H9 (cell line): ENCODE data around the gene DCAF17. TPM values are rescaled to one million over a fixed set of nuclear protein-coding genes. Genes with fewer than 3 reads are reported as not detected.

Experiments used
- DNase-seq: peaks from one replicate; pipeline ENCODE4 v3.0.0-alpha.2; 2017
- H2AFZ ChIP-seq: one replicate; pipeline ENCODE4 v1.6.1; 2013; ENCODE audit warnings: mild to moderate bottlenecking, low read length, control low read depth, moderate library complexity
- H2AK5ac ChIP-seq: 2 replicates; pipeline ENCODE4 v1.6.1; 2013; ENCODE audit warnings: low read length, control low read depth, mixed read lengths; ENCODE audit not compliant: insufficient read length
- H2BK120ac ChIP-seq: one replicate; pipeline ENCODE4 v1.6.1; 2013; ENCODE audit warnings: low read depth, mild to moderate bottlenecking, low read length, control low read depth, inconsistent platforms; ENCODE audit not compliant: poor library complexity, severe bottlenecking
- H2BK12ac ChIP-seq: 2 replicates; pipeline ENCODE4 v1.6.1; 2013; ENCODE audit warnings: low read length, control low read depth, mixed read lengths, low read depth; ENCODE audit not compliant: insufficient read length
- H2BK15ac ChIP-seq: 2 replicates; pipeline ENCODE4 v1.6.1; 2013; ENCODE audit warnings: low read depth, low read length, control low read depth
- H2BK20ac ChIP-seq: one replicate; pipeline ENCODE4 v1.6.1; 2013; ENCODE audit warnings: low read depth, mild to moderate bottlenecking, low read length, control low read depth, inconsistent platforms; ENCODE audit not compliant: poor library complexity, severe bottlenecking
- H2BK5ac ChIP-seq: 2 replicates; pipeline ENCODE4 v1.6.1; 2013; ENCODE audit warnings: low read length, control low read depth, mixed read lengths; ENCODE audit not compliant: insufficient read length
- H3K14ac ChIP-seq: 2 replicates; pipeline ENCODE4 v1.6.1; 2013; ENCODE audit warnings: low read length, control low read depth; ENCODE audit not compliant: insufficient read depth
- H3K18ac ChIP-seq: 2 replicates; pipeline ENCODE4 v1.6.1; 2013; ENCODE audit warnings: low read depth, mild to moderate bottlenecking, mixed read lengths, low read length, control low read depth; ENCODE audit not compliant: insufficient read length
- H3K23ac ChIP-seq: 2 replicates; pipeline ENCODE4 v1.6.1; 2013; ENCODE audit warnings: low read length, control low read depth, mixed read lengths, low read depth; ENCODE audit not compliant: insufficient read length
- H3K23me2 ChIP-seq: 2 replicates; pipeline ENCODE4 v1.6.1; 2013; ENCODE audit warnings: low read depth, mild to moderate bottlenecking, mixed read lengths, low read length, control low read depth; ENCODE audit not compliant: insufficient read length, poor library complexity, severe bottlenecking
- H3K27ac ChIP-seq: 2 replicates; pipeline ENCODE4 v1.5.1; 2013; ENCODE audit warnings: low read length, control low read depth, mixed read lengths, low read depth; ENCODE audit not compliant: insufficient read length
- H3K27me3 ChIP-seq: 2 replicates; pipeline ENCODE4 v1.6.1; 2013; ENCODE audit warnings: low read length, control low read depth, inconsistent platforms; ENCODE audit not compliant: insufficient read depth
- H3K4ac ChIP-seq: 2 replicates; pipeline ENCODE4 v1.6.1; 2013; ENCODE audit warnings: low read depth, mild to moderate bottlenecking, control low read depth, inconsistent platforms, low read length, moderate library complexity
- H3K4me1 ChIP-seq: 2 replicates; pipeline ENCODE4 v1.6.1; 2013; ENCODE audit warnings: low read length, control low read depth, inconsistent platforms; ENCODE audit not compliant: insufficient read depth
- H3K4me2 ChIP-seq: 2 replicates; pipeline ENCODE4 v1.6.1; 2013; ENCODE audit warnings: low read length, control low read depth, mixed read lengths; ENCODE audit not compliant: insufficient read length, insufficient read depth
- H3K56ac ChIP-seq: 2 replicates; pipeline ENCODE4 v1.6.1; 2013; ENCODE audit warnings: low read depth, mild to moderate bottlenecking, mixed read lengths, low read length, control low read depth; ENCODE audit not compliant: insufficient read length
- H3K79me1 ChIP-seq: 2 replicates; pipeline ENCODE4 v1.6.1; 2013; ENCODE audit warnings: low read depth, mild to moderate bottlenecking, moderate library complexity, low read length, control low read depth, inconsistent platforms; ENCODE audit not compliant: insufficient read depth, poor library complexity, severe bottlenecking
- H3K79me2 ChIP-seq: 2 replicates; pipeline ENCODE4 v1.6.1; 2013; ENCODE audit warnings: low read length, control low read depth, inconsistent platforms; ENCODE audit not compliant: insufficient read depth
- H3K9ac ChIP-seq: 2 replicates; pipeline ENCODE4 v1.6.1; 2013; ENCODE audit warnings: low read length, control low read depth, mixed read lengths; ENCODE audit not compliant: insufficient read length; ENCODE audit errors: extremely low read depth
- H3K9me3 ChIP-seq: one replicate; pipeline ENCODE4 v1.6.1; 2013; ENCODE audit warnings: low read depth, low read length, inconsistent platforms; ENCODE audit not compliant: control insufficient read depth
- H3T11ph ChIP-seq: one replicate; pipeline ENCODE4 v1.6.1; 2013; ENCODE audit warnings: mild to moderate bottlenecking, low read length, control low read depth, inconsistent platforms
- H4K20me1 ChIP-seq: one replicate; pipeline ENCODE4 v1.6.1; 2013; ENCODE audit not compliant: control insufficient read depth, insufficient read length, insufficient read depth
- H4K5ac ChIP-seq: 2 replicates; pipeline ENCODE4 v1.6.1; 2013; ENCODE audit warnings: low read depth, mild to moderate bottlenecking, mixed read lengths, low read length, control low read depth; ENCODE audit not compliant: insufficient read length
- H4K8ac ChIP-seq: replicated peaks from 2 replicates; pipeline ENCODE4 v1.6.1; 2013; ENCODE audit warnings: low read length, control low read depth, mixed read lengths, low read depth; ENCODE audit not compliant: insufficient read length
- H4K91ac ChIP-seq: 2 replicates; pipeline ENCODE4 v1.6.1; 2013; ENCODE audit warnings: low read depth, mild to moderate bottlenecking, moderate library complexity, mixed read lengths, low read length, control low read depth; ENCODE audit not compliant: insufficient read length
- H3K27ac Mint-ChIP-seq, 3 experiments: 2 replicates in 2 of 3; 3 replicates in 1 of 3; pipeline ENCODE4 v1.8.0; 2020 to 2021; ENCODE audit warnings: mixed read lengths in 3 of 3, mild to moderate bottlenecking in 1 of 3, moderate library complexity in 1 of 3
- H3K27me3 Mint-ChIP-seq: 2 replicates; pipeline ENCODE4 v1.8.0; 2021; ENCODE audit warnings: low read depth, mild to moderate bottlenecking, moderate library complexity, mixed read lengths
- H3K36me3 Mint-ChIP-seq, 3 experiments: 2 replicates in 2 of 3; 3 replicates in 1 of 3; pipeline ENCODE4 v1.8.0; 2020 to 2021; ENCODE audit warnings: low read depth in 3 of 3, mixed read lengths in 3 of 3; ENCODE audit not compliant: insufficient read depth in 1 of 3
- H3K4me1 Mint-ChIP-seq, 2 experiments: 2 replicates each; pipeline ENCODE4 v1.8.0; 2020; ENCODE audit warnings: mixed read lengths in 2 of 2
- H3K4me3 Mint-ChIP-seq, 2 experiments: 2 replicates in 1 of 2; 3 replicates in 1 of 2; pipeline ENCODE4 v1.8.0; 2020 to 2021; ENCODE audit warnings: mild to moderate bottlenecking in 2 of 2, mixed read lengths in 2 of 2, moderate library complexity in 1 of 2
- H3K9me3 Mint-ChIP-seq, 2 experiments: 2 replicates in 1 of 2; 3 replicates in 1 of 2; pipeline ENCODE4 v1.8.0; 2020; ENCODE audit warnings: mild to moderate bottlenecking in 2 of 2, mixed read lengths in 2 of 2, moderate library complexity in 1 of 2
- WGBS: extraction: QIAGEN DNeasy Blood & Tissue Kit; methylation state at CpG from one replicate; pipeline ENCODE4 v1.1.7; 2013; ENCODE audit warnings: missing lambda C conversion rate, low lambda C conversion rate, mixed read lengths; ENCODE audit not compliant: insufficient read length; ENCODE audit errors: extremely low coverage; 5-methylcytosine and 5-hydroxymethylcytosine counted together
- total RNA-seq: library from RNA; stranded (reverse); gene quantifications from 2 replicates; pipeline ENCODE4 v1.2.1, GENCODE V29; 2021
- TF ChIP-seq, protein P1 (sequence below): fragments of 200-600 bp; sonication (generic); conservative IDR thresholded peaks from 3 replicates; pipeline ENCODE4 v1.8.0; 2021; ENCODE audit warnings: antibody characterized with exemption, mild to moderate bottlenecking

The DCAF17 gene
- total RNA-seq, 1 experiment from 2014 or later: 28.1 TPM

- H3K4me1 ChIP-seq: peaks cover 9% of the 10 kb centered on the region; the same call in 1 of the 2 replicates
- peaks cover 50 to 53% of the 10 kb centered on the region in 2 experiments for H3K4me1 Mint-ChIP-seq
- H2BK12ac ChIP-seq: no peak overlapping the region
Measured at GRCh38 chr2:171389325-171389724, 44.7 kb upstream of the DCAF17 start.

More at GRCh38 chr2:171389325-171389724, 44.7 kb upstream of the DCAF17 start:
- no peak overlapping the region for H3K4me3 Mint-ChIP-seq
- H3K56ac ChIP-seq: no peak overlapping the region
- H3K14ac ChIP-seq: no peak overlapping the region
- no peaks in the 10 kb centered on the region for H3K9me3 ChIP-seq
- H2BK20ac ChIP-seq: no peak overlapping the region
- no peak overlapping the region for H3K9ac ChIP-seq
- TF ChIP-seq, protein P1, sequence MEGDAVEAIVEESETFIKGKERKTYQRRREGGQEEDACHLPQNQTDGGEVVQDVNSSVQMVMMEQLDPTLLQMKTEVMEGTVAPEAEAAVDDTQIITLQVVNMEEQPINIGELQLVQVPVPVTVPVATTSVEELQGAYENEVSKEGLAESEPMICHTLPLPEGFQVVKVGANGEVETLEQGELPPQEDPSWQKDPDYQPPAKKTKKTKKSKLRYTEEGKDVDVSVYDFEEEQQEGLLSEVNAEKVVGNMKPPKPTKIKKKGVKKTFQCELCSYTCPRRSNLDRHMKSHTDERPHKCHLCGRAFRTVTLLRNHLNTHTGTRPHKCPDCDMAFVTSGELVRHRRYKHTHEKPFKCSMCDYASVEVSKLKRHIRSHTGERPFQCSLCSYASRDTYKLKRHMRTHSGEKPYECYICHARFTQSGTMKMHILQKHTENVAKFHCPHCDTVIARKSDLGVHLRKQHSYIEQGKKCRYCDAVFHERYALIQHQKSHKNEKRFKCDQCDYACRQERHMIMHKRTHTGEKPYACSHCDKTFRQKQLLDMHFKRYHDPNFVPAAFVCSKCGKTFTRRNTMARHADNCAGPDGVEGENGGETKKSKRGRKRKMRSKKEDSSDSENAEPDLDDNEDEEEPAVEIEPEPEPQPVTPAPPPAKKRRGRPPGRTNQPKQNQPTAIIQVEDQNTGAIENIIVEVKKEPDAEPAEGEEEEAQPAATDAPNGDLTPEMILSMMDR: no peak
- H3K4ac ChIP-seq: no peak overlapping the region
- no peak overlapping the region for H3K27ac ChIP-seq
- no peak overlapping the region for H3K23ac ChIP-seq
- H3K27me3 Mint-ChIP-seq: no peaks in the 10 kb centered on the region
- no peak overlapping the region for H3T11ph ChIP-seq
- H2BK120ac ChIP-seq: no peak overlapping the region
- no peak overlapping the region for H4K91ac ChIP-seq
- no peak overlapping the region for H3K18ac ChIP-seq
- no peak overlapping the region for H2BK15ac ChIP-seq
- no peaks in the 10 kb centered on the region for H3K79me1 ChIP-seq
- no peaks in the 10 kb centered on the region for H3K9me3 Mint-ChIP-seq
- no peaks in the 10 kb centered on the region for H3K27me3 ChIP-seq
- H3K27ac Mint-ChIP-seq: no peak overlapping the region
- peaks cover 0 to 5% (median 3%) of the 10 kb centered on the region in 3 experiments; a peak in 1 of 7 replicates for H3K36me3 Mint-ChIP-seq
- no peak overlapping the region for H2AFZ ChIP-seq
- no peak overlapping the region for H3K4me2 ChIP-seq
- no peaks in the 10 kb centered on the region; the same call in 1 of the 2 replicates for H3K79me2 ChIP-seq
- H4K8ac ChIP-seq: no peak overlapping the region
- no peak overlapping the region for H4K5ac ChIP-seq
- DNase-seq: no peak
- no peaks in the 10 kb centered on the region for H3K23me2 ChIP-seq
- H2BK5ac ChIP-seq: no peak overlapping the region
- H2AK5ac ChIP-seq: no peak overlapping the region
- no CpG with 5 or more reads among the region's 1 CpG for WGBS
- H4K20me1 ChIP-seq: no peaks in the 10 kb centered on the region
